Colonic mucosa (tissue), 4 donors: ENCODE data around the gene UBL3. TPM values are rescaled to one million over a fixed set of nuclear protein-coding genes. Genes with fewer than 3 reads are reported as not detected.
A peak's percentile ranks its signal among the peaks of the same experiment; 100 is the strongest.

Experiments
- DNase-seq: peaks from one replicate; pipeline ENCODE4 v3.0.0-alpha.2; 2020
- H3K27ac ChIP-seq: fragments of 200-600 bp; one replicate; pipeline ENCODE4 v1.8.0; 2021
- H3K27me3 ChIP-seq: fragments of 200-600 bp; one replicate; pipeline ENCODE4 v1.8.0; 2021
- H3K36me3 ChIP-seq: fragments of 200-600 bp; one replicate; pipeline ENCODE4 v1.8.0; 2021
- H3K4me1 ChIP-seq: fragments of 200-600 bp; one replicate; pipeline ENCODE4 v1.8.0; 2021; ENCODE audit warnings: mild to moderate bottlenecking
- H3K4me3 ChIP-seq: fragments of 200-600 bp; one replicate; pipeline ENCODE4 v1.8.0; 2021
- H3K9ac ChIP-seq, 2 donors: one replicate each; pipeline ENCODE4 v1.7.0; 2013; ENCODE audit warnings: control low read depth in 2 of 2, low read depth in 2 of 2, low read length in 2 of 2
- H3K9me3 ChIP-seq: fragments of 200-600 bp; one replicate; pipeline ENCODE4 v1.8.0; 2021
- intact Hi-C: fragments of 100-400 bp; cut with DNase I; formaldehyde crosslinking; loops from one replicate; pipeline ENCODE4 v1.14.1; 2022
- total RNA-seq, 2 donors: library from RNA; stranded (reverse); fragmentation: NEBNext Ultra II Directional in 1 of 2; extraction: Animal tissue kit (Norgen Biotek cat#: 25700) in 1 of 2; gene quantifications; one replicate each; pipeline ENCODE4 v1.2.1, GENCODE V29; 2021
- TF ChIP-seq, protein P1 (sequence below): fragments of 200-600 bp; IDR thresholded peaks from one replicate; pipeline ENCODE4 v1.8.0; 2022; ENCODE audit warnings: antibody characterized with exemption, mild to moderate bottlenecking
- donor health status: healthy.
- donor health status: DM: no; HTN: no; CAD: no.
- donor health status: DM: no; HTN: no; CAD: no.

Gene UBL3
- total RNA-seq, result 10 to 100 TPM; 30.0 to 50.3 TPM

DNA sequence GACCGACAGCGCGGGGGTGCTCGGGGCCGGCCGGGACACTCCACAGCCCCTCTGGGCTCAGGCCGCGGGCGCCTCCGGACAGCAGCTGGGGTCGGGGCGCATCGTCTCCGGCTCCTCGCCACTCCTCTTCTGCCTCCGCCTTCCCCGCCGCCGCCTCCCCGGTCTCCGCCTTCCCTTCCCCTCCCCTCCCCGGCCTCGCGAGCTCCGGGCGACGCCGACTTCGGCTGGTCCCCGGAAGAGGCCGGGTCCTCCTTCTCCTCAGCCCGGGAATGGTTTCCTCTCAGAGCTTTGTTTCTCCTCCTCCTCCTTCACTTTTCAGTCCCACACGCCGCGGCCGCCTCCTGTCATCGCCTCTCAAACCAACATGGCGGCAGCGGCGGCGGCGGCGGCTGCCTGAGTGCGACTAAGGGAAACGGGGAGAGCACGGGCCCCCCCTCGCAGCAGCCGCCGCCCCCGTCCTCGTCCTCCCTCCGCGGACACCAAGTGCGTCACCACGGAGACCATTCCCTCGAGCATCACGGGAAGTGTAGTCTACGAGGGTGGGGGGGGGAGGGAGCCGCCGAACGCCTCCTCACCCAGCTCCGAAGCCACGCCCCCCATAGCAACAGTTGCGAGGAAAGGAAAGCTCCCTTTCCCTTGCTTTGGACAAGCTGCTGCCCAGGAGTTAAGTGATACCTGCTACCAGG, at the start of gene UBL3:
TSS of gene UBL3 (minus strand) at position 405 of the 686 bp plus-strand sequence. CDS start 1,079 bp downstream, outside the sequence.
- Histone ChIP-seq H3K9me3 (no peaks in the 10 kb centered on the region), H3K4me1 (peaks cover 5% of the 10 kb centered on the region), H3K36me3 (no peaks in the 10 kb centered on the region), H3K9ac (peak within 1 kb of the TSS; percentile 97 to 98), H3K27me3 (no peaks in the 10 kb centered on the region), H3K27ac (peak within 1 kb of the TSS; percentile 99), H3K4me3 (peak within 1 kb of the TSS; percentile 84)
- TF ChIP-seq, protein P1, sequence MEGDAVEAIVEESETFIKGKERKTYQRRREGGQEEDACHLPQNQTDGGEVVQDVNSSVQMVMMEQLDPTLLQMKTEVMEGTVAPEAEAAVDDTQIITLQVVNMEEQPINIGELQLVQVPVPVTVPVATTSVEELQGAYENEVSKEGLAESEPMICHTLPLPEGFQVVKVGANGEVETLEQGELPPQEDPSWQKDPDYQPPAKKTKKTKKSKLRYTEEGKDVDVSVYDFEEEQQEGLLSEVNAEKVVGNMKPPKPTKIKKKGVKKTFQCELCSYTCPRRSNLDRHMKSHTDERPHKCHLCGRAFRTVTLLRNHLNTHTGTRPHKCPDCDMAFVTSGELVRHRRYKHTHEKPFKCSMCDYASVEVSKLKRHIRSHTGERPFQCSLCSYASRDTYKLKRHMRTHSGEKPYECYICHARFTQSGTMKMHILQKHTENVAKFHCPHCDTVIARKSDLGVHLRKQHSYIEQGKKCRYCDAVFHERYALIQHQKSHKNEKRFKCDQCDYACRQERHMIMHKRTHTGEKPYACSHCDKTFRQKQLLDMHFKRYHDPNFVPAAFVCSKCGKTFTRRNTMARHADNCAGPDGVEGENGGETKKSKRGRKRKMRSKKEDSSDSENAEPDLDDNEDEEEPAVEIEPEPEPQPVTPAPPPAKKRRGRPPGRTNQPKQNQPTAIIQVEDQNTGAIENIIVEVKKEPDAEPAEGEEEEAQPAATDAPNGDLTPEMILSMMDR, result no peak
- intact Hi-C loops, result no loop called here
- DNase-seq, result peak; percentile 99

DNA sequence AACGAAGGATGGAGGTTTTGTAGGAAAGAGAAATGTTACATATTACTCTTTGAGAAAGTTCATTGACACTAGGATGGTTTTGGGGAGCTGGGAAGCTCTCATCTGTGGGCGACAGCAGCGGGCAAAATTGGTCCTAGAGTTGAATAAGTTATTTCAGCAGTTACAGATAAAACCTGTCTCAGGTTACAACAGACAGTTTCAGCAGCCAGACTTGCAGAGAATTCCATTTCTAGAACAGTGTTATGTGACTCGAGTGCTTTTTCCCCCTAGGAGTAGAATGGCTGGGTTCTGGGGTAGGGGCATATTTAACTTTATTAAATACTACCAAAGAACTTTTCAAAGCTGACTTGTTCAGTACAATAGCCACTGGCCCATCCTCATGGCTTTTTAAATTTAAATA, 46.7 kb upstream of the UBL3 start:
- TF ChIP-seq, protein P1, result no peak
- H3K27ac ChIP-seq, result no peak overlapping the region
- DNase-seq, result no peak
- H3K4me1 ChIP-seq, result no peaks in the 10 kb centered on the region
- no peaks in the 10 kb centered on the region for H3K27me3 ChIP-seq
- H3K36me3 ChIP-seq, result no peaks in the 10 kb centered on the region
- intact Hi-C loops, result no loop called here
- H3K9ac ChIP-seq, result no peak overlapping the region
- H3K9me3 ChIP-seq, result no peaks in the 10 kb centered on the region
- H3K4me3 ChIP-seq, result no peak overlapping the region

DNA sequence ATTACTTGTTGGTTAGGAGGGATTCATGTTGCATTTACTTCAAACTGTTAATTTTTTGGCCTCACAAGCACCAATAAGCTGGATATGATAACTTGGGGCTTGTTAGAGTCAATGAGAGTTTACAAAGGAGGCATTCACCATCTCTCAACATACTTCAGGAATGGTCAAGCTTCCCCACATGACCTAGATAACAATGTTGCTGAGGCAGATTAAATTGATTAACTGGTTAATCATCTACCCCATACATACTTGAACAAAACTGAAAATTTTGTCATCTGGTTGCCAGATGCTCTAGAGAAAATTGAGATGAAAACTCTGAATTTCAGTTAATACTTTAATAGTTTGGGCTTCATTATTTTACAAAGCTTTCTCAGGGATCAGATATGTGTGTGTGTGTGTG, 43.0 kb upstream of the UBL3 start:
- H3K36me3 ChIP-seq, result no peaks in the 10 kb centered on the region
- no peaks in the 10 kb centered on the region for H3K4me1 ChIP-seq
- H3K9me3 ChIP-seq, result no peaks in the 10 kb centered on the region
- intact Hi-C loops, result no loop called here
- H3K27ac ChIP-seq, result no peak overlapping the region
- H3K27me3 ChIP-seq, result no peaks in the 10 kb centered on the region
- TF ChIP-seq, protein P1, result no peak
- H3K4me3 ChIP-seq, result no peak overlapping the region
- no peak for DNase-seq
- no peak overlapping the region for H3K9ac ChIP-seq

DNA sequence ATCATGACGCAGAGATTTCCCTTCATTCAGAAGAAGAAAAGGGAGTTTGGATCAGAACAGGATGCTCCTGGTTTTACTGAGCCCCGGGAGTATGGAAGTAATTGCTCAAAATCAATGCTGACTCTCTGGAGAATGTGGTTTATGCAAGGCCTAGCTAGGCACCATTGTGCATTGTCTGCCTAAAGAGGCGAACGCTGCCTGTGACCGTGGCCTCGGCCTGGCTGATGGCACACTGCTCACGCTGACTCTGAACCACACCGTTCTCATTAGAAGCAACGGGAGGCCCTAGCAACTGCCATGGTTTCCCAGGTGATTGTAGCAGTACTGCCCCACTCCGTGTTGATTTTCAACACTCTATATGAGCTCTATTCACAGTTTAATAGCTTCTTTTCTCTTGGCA, 41.7 kb upstream of the UBL3 start:
- no peaks in the 10 kb centered on the region for H3K9me3 ChIP-seq
- no peak overlapping the region for H3K27ac ChIP-seq
- DNase-seq, result no peak
- H3K27me3 ChIP-seq, result no peaks in the 10 kb centered on the region
- intact Hi-C loops, result no loop called here
- no peak overlapping the region for H3K4me3 ChIP-seq
- TF ChIP-seq, protein P1, result no peak
- no peaks in the 10 kb centered on the region for H3K36me3 ChIP-seq
- no peak overlapping the region for H3K9ac ChIP-seq
- no peaks in the 10 kb centered on the region for H3K4me1 ChIP-seq

DNA sequence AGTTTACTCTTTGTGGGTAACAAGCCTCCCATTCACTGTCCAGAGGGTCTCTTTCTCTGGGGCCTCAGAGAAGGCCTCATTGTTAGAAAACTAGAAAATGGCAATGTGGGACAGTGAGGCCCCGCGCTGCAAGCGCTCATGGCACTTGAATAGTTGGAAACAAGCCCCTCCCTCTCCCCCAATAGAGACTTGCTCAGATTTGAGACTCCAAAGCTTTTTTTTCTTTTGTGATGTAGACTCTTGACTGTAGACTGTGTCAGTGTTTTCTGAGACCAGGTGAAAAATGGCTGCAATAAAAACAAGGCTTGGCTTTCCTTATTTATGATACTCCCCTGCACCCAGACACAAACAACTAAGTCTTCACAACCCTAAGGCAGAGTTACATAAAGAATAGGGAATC, 38.7 kb upstream of the UBL3 start:
- no peaks in the 10 kb centered on the region for H3K27me3 ChIP-seq
- H3K4me1 ChIP-seq, result no peaks in the 10 kb centered on the region
- no peaks in the 10 kb centered on the region for H3K36me3 ChIP-seq
- DNase-seq, result no peak
- H3K4me3 ChIP-seq, result no peak overlapping the region
- TF ChIP-seq, protein P1, result no peak
- no peak overlapping the region for H3K27ac ChIP-seq
- H3K9ac ChIP-seq, result no peak overlapping the region
- intact Hi-C loops, result no loop called here
- H3K9me3 ChIP-seq, result no peaks in the 10 kb centered on the region
